Endothelial cell of umbilical vein (primary cell): ENCODE results near the gene SLC6A18. TPM values are rescaled to one million over a fixed set of nuclear protein-coding genes. Genes with fewer than 3 reads are reported as not detected.

Experiments used
- BruUV-seq: library from RNA; stranded (reverse); fragments of 400-500 nt; replicated peaks from 2 replicates; lab custom pipeline; 2021; lab: Mats Ljungman, UMichigan
- CTCF ChIA-PET: fragments of 300-600, 350-600 bp; sonication (Branson Sonifier 250); formaldehyde crosslinking; loops from one replicate; lab custom pipeline; 2021; ENCODE audit warnings: antibody characterized with exemption, inconsistent platforms; lab: Charles Lee
- POLR2A ChIA-PET: fragments of 300-600, 350-600 bp; sonication (Branson Sonifier 250); formaldehyde crosslinking; loops from one replicate; lab custom pipeline; 2021; ENCODE audit warnings: antibody characterized with exemption, inconsistent platforms; lab: Charles Lee
- DNase-seq: peaks from one replicate; pipeline ENCODE4 v3.0.0-alpha.2; 2011; ENCODE audit warnings: low read depth, low spot score
- FAIRE-seq: peaks from 2 replicates; lab custom pipeline; 2011; peaks lifted over from hg19 to GRCh38; lab: Jason Lieb, UNC
- H2AFZ ChIP-seq: 2 replicates; pipeline ENCODE4 v1.6.0; 2012; ENCODE audit warnings: low read depth, low read length, control low read depth, inconsistent platforms
- H3K27ac ChIP-seq: 2 replicates; pipeline ENCODE4 v1.5.1; 2011; ENCODE audit warnings: low read depth, mild to moderate bottlenecking, control low read depth, low read length, moderate library complexity; ENCODE audit not compliant: insufficient read depth
- H3K27me3 ChIP-seq, 2 experiments: 2 replicates each; pipeline versions ENCODE4 v1.6.0 to v1.6.1; 2011; ENCODE audit warnings: low read length in 2 of 2, mixed read lengths in 1 of 2; ENCODE audit not compliant: control insufficient read depth in 2 of 2, insufficient read depth in 2 of 2
- H3K36me3 ChIP-seq, 2 experiments: 2 replicates in 1 of 2; 3 replicates in 1 of 2; pipeline ENCODE4 v1.5.1; 2011; ENCODE audit warnings: low read length in 2 of 2, mild to moderate bottlenecking in 1 of 2, moderate library complexity in 1 of 2; ENCODE audit not compliant: control insufficient read depth in 2 of 2, insufficient read depth in 2 of 2; ENCODE audit errors: extremely low read depth in 1 of 2
- H3K4me1 ChIP-seq: 3 replicates; pipeline ENCODE4 v1.5.1; 2011; ENCODE audit warnings: mild to moderate bottlenecking, low read length; ENCODE audit not compliant: control insufficient read depth, insufficient read depth; ENCODE audit errors: extremely low read depth
- H3K4me2 ChIP-seq: 2 replicates; pipeline ENCODE4 v1.6.1; 2011; ENCODE audit warnings: low read length, control low read depth, mixed read lengths; ENCODE audit not compliant: insufficient read depth
- H3K4me3 ChIP-seq, 3 experiments: fragments of 200-600 bp in 1 of 3; sonication (generic), shearing (Covaris generic) in 1 of 3; replicated peaks in 1 of 3; 2 replicates each; pipeline ENCODE4 v1.5.1; 2011 to 2016; ENCODE audit warnings: control low read depth in 3 of 3, low read length in 3 of 3, mild to moderate bottlenecking in 2 of 3, inconsistent platforms in 1 of 3, low read depth in 1 of 3, moderate library complexity in 1 of 3; ENCODE audit not compliant: insufficient read depth in 1 of 3
- H3K79me2 ChIP-seq: 2 replicates; pipeline ENCODE4 v1.6.0; 2012; ENCODE audit warnings: low read length, inconsistent platforms; ENCODE audit not compliant: control insufficient read depth, insufficient read depth
- H3K9ac ChIP-seq: replicated peaks from 2 replicates; pipeline ENCODE3; 2011; ENCODE audit warnings: low read length, control low read depth; ENCODE audit not compliant: insufficient read depth; ENCODE audit errors: extremely low read depth
- H3K9me1 ChIP-seq: replicated peaks from 3 replicates; pipeline ENCODE4 v1.6.0; 2011; ENCODE audit warnings: mild to moderate bottlenecking, low read length; ENCODE audit not compliant: control insufficient read depth, insufficient read depth; ENCODE audit errors: extremely low read depth
- H3K9me3 ChIP-seq: replicated peaks from 2 replicates; pipeline ENCODE4 v1.5.1; 2012; ENCODE audit warnings: low read length, inconsistent platforms; ENCODE audit not compliant: control insufficient read depth, insufficient read depth
- H4K20me1 ChIP-seq: replicated peaks from 2 replicates; pipeline ENCODE3; 2011; ENCODE audit warnings: mild to moderate bottlenecking, low read length; ENCODE audit not compliant: control insufficient read depth, insufficient read depth; ENCODE audit errors: extremely low read depth
- EZH2 ChIP-seq: IDR thresholded peaks from 2 replicates; pipeline ENCODE4 v1.6.1; 2012; ENCODE audit warnings: borderline replicate concordance, low read depth, mild to moderate bottlenecking, moderate library complexity, low read length, inconsistent platforms; ENCODE audit not compliant: severe bottlenecking
- FOS ChIP-seq: IDR thresholded peaks from 2 replicates; pipeline ENCODE4 v1.6.1; 2011; ENCODE audit warnings: mild to moderate bottlenecking, low read length, moderate library complexity, borderline replicate concordance; ENCODE audit not compliant: insufficient read depth
- GATA2 ChIP-seq: IDR thresholded peaks from 2 replicates; pipeline ENCODE4 v1.7.0; 2011; ENCODE audit warnings: low read depth, mild to moderate bottlenecking, moderate library complexity, mixed read lengths, low read length; ENCODE audit not compliant: insufficient read length, insufficient read depth
- JUN ChIP-seq: IDR thresholded peaks from 2 replicates; pipeline ENCODE4 v1.6.1; 2011; ENCODE audit warnings: borderline replicate concordance, low read depth; ENCODE audit not compliant: insufficient read length, insufficient read depth
- MYC ChIP-seq: IDR thresholded peaks from one replicate; pipeline ENCODE4 v1.6.1; 2011; ENCODE audit warnings: mild to moderate bottlenecking, low read depth, low read length
- POLR2A ChIP-seq: IDR thresholded peaks from 2 replicates; pipeline ENCODE4 v1.6.1; 2012; ENCODE audit warnings: low read depth, mild to moderate bottlenecking, control low read depth, low read length
- POLR2AphosphoS5 ChIP-seq: IDR thresholded peaks from 2 replicates; pipeline ENCODE4 v1.6.1; 2012; ENCODE audit warnings: low read depth, mild to moderate bottlenecking, control low read depth, low read length, moderate library complexity; ENCODE audit not compliant: insufficient read depth
- dilution Hi-C: fragments of 300-500 bp; cut with MboI; formaldehyde crosslinking; loops from one replicate; pipeline ENCODE4 v1.15.0; 2019; ENCODE audit warnings: low sequenced_read_pairs; ENCODE audit not compliant: extremely low pct_ligation_motif_present
- intact Hi-C: fragments of 100-400 bp; cut with micrococcal nuclease; formaldehyde crosslinking; loops from one replicate; pipeline ENCODE4 v1.10.0; 2022
- polyA plus RNA-seq, 4 experiments: library from polyadenylated mRNA; depleted of rRNA in 3 of 4; stranded (reverse) in 3 of 4; unstranded in 1 of 4; fragments of >200 nt; gene quantifications; 2 replicates each; pipeline versions ENCODE4 v1.2.1 to v1.2.3, GENCODE V29; 2011 to 2012; ENCODE audit warnings: missing spikeins in 1 of 4
- total RNA-seq: library from RNA; stranded (reverse); gene quantifications from 2 replicates; pipeline ENCODE4 v1.2.3, GENCODE V29; 2021
- TF ChIP-seq, protein P1 (sequence below), 2 donors: IDR thresholded peaks; 1 replicate in 1 of 2; 2 replicates in 1 of 2; pipeline ENCODE4 v1.5.1; 2011; ENCODE audit warnings: low read length in 2 of 2, mild to moderate bottlenecking in 2 of 2, moderate library complexity in 2 of 2, control low read depth in 1 of 2, inconsistent platforms in 1 of 2, low read depth in 1 of 2; ENCODE audit not compliant: insufficient read depth in 1 of 2; ENCODE audit errors: extremely low read depth in 1 of 2
- TF ChIP-seq, protein P2 (sequence below): IDR thresholded peaks from 2 replicates; pipeline ENCODE4 v1.6.1; 2011; ENCODE audit not compliant: insufficient read depth, insufficient read length

SLC6A18 gene
- total and polyA plus RNA-seq, 2 donors (not counting 3 experiments of a cell fraction or from before 2014, with no cell fraction given), result not detected

DNA sequence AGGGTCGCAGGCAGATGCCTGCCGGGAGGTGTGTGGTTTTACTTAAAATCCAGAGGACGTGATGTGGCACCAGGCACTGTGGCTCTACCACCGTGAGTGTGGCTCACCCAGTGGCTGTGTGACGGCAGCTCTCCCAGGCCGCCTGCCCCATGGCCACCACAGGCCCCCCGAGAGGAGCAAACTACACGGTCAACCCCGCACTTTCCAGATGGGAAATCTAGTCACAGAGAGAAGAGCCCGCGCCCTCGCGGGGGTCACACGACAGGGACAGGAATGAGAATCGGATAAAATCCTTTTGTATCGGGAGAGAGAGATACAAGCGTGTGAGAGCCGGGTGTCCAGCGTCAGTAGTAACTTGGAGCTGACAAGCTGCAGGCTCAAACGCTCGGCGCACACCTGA, 45.2 kb downstream of the SLC6A18 start:
- dilution Hi-C loops (no loop called here), intact Hi-C loops (no loop called here)
- H3K36me3 ChIP-seq, result no peaks in the 10 kb centered on the region
- H3K27ac ChIP-seq, result no peak overlapping the region
- H3K79me2 ChIP-seq, result no peaks in the 10 kb centered on the region
- no peaks in the 10 kb centered on the region for H4K20me1 ChIP-seq
- no TSS peak for BruUV-seq
- no peak for DNase-seq
- FAIRE-seq, result no peak
- ChIA-PET CTCF (no interaction called here), POLR2A (no interaction called here)
- H3K4me1 ChIP-seq, result no peaks in the 10 kb centered on the region
- no peaks in the 10 kb centered on the region for H3K27me3 ChIP-seq
- TF ChIP-seq MYC (no peak), JUN (no peak), FOS (no peak), POLR2AphosphoS5 (no peak), EZH2 (no peak), POLR2A (no peak), GATA2 (no peak)
- TF ChIP-seq, protein P1, sequence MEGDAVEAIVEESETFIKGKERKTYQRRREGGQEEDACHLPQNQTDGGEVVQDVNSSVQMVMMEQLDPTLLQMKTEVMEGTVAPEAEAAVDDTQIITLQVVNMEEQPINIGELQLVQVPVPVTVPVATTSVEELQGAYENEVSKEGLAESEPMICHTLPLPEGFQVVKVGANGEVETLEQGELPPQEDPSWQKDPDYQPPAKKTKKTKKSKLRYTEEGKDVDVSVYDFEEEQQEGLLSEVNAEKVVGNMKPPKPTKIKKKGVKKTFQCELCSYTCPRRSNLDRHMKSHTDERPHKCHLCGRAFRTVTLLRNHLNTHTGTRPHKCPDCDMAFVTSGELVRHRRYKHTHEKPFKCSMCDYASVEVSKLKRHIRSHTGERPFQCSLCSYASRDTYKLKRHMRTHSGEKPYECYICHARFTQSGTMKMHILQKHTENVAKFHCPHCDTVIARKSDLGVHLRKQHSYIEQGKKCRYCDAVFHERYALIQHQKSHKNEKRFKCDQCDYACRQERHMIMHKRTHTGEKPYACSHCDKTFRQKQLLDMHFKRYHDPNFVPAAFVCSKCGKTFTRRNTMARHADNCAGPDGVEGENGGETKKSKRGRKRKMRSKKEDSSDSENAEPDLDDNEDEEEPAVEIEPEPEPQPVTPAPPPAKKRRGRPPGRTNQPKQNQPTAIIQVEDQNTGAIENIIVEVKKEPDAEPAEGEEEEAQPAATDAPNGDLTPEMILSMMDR (IDR thresholded peaks at IDR 0.05; ENCODE audit: extremely low read depth in 1 of 2, insufficient read depth in 1 of 2, low read depth in 1 of 2, low read length in 2 of 2), result no peak
- TF ChIP-seq, protein P2, sequence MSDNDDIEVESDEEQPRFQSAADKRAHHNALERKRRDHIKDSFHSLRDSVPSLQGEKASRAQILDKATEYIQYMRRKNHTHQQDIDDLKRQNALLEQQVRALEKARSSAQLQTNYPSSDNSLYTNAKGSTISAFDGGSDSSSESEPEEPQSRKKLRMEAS, result no peak
- no peaks in the 10 kb centered on the region for H3K9me1 ChIP-seq
- H3K4me2 ChIP-seq, result no peak overlapping the region
- H3K4me3 ChIP-seq, result no peak overlapping the region
- H3K9me3 ChIP-seq, result no peaks in the 10 kb centered on the region
- H3K9ac ChIP-seq, result no peak overlapping the region
- no peak overlapping the region for H2AFZ ChIP-seq
